Lower leg skin (tissue), 3 donors: Measurements from ENCODE around the gene UFD1.

ENCODE experiments used
- CTCF ChIP-seq, 3 donors: fragments of 450-650 bp; IDR thresholded peaks; one replicate each; pipeline ENCODE4 v1.5.1; 2016; ENCODE audit warnings: antibody characterized with exemption in 3 of 3, mild to moderate bottlenecking in 3 of 3, moderate library complexity in 2 of 3
- POLR2A ChIP-seq, 2 donors: fragments of 450-650 bp; IDR thresholded peaks; one replicate each; pipeline ENCODE4 v1.6.1; 2016 to 2017; ENCODE audit warnings: antibody characterized with exemption in 2 of 2, mild to moderate bottlenecking in 1 of 2, moderate library complexity in 1 of 2

DNA sequence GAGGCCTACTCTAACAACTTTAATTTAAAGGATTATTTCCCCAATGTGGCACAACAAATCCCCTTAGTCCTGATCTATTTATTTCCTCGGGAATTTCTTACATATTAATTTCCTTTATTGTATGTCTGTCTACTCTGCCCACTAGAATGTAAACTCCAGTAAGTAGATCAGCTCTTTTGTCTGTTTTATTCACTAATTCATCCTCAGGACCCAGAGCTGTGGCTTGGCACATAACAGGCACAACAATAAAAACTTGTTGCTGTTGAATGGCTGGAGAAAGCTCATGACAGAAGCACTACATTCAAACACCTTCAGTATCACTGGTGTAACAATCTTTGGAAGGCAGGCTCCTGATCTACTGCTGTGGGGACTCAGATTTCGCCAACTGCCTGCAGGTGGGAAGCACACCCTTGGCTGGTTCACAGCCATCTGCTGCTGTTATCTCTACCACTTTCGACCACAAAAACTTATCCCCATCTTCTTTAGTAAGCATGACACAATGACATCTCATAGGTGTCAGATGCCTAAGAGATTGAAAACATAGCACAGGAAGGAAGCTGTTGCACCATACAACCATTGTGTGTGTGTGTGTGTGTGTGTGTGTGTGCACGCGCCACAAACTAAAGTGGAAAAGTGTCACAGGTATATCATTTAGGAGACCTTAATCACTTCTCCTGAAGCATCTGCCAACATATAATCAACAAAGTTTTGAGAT lies 59.4 kb downstream of the UFD1 start:
- TF ChIP-seq CTCF (IDR thresholded peaks at IDR 0.05) (no peak), POLR2A (IDR thresholded peaks at IDR 0.05) (no peak)
